Measurements from ENCODE around the gene PLPPR1.
A peak's percentile ranks its signal among the peaks of the same experiment; 100 is the strongest.
"Not testable (repeated sequence)": the region's sequence is repeated elsewhere in the genome, so short reads cannot be mapped to it uniquely, and the experiment has no call there.

The PLPPR1 gene

DNA sequence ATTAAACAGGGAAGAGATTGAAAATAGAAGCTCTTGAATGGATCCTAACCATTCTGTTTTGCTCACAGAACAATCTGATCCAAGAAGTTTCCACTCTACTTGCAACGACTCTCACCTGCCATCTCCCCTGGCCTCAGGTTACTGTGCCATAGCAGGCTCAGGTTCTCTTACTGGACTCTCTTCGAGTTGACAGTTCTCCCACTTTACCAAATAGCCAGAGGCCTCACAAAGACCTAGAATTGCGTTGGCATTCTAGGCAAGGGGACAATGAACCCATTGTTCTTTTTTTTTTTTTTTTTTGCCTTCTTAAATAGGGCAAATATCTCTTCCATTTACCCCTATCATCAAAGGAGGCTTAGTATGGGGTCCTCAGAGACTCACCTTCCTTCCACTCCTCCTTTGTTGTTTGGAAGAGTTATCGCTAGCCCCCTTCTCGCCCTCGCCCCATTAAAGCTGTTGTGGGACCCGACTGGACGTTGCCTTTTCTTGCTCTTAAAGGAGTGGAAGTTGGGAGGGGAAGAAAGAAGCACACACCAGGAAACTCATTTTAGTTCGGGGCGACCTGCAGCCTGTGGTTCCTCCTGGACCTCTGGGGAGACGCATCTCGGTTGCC, 688 bp upstream of the PLPPR1 start:
- Histone ChIP-seq H3K4me1 (ENCODE audit: insufficient read depth, low read length) (peaks cover 8% of the 10 kb centered on the region), H3K4me3 (ENCODE audit: low read length) (peak overlapping the region; percentile 51), H2AFZ (ENCODE audit: low read depth, low read length) (peak overlapping the region; percentile 60), H3K9me3 (ENCODE audit: low read length) (no peaks in the 10 kb centered on the region), H3K36me3 (ENCODE audit: insufficient read depth, low read length) (no peaks in the 10 kb centered on the region), H3K27me3 (ENCODE audit: insufficient read depth, low read length) (peaks cover 56% of the 10 kb centered on the region)

DNA sequence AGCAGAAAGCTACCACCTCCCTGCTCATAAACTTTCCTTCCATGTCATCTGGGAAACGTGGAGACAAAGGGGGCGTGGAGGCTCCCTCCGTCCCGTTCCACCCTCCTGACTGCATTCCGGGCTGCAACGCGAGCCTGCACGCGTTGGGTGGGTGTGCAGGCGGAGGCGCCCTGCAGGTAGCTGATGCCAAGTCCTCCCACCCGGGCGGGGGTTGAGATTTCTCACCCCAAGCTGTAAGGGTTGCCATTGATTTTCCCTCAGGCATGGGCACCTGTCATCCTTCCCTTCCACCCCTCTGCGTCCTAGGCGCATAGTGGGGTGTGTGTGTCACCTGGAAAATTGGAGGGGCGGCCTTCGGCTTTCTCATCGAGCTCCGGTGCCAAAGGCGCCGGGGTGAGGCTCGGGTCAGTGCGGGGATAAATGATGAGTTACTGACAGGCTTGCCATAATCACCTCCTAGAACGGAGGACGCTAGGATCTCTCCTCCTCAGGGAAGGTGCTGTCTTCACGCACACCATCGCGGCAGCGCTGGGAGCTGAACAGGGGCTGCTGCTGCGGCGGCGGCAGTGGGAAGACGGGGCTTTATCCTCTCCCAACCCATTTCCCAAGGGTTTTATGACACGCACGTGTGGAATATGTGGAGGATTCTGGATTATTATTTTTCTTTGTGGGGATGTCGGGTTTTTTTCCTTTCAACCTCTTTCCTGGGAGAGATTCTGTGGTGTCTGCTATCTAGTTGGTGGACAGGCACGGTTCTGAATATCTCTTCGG, 973 bp downstream of the PLPPR1 start:
- Histone ChIP-seq H3K27me3 (ENCODE audit: insufficient read depth, low read length) (peaks cover 66% of the 10 kb centered on the region), H3K9me3 (ENCODE audit: low read length) (no peaks in the 10 kb centered on the region), H3K4me3 (ENCODE audit: low read length) (peak overlapping the region; percentile 51), H3K4me1 (ENCODE audit: insufficient read depth, low read length) (peaks cover 8% of the 10 kb centered on the region), H3K36me3 (ENCODE audit: insufficient read depth, low read length) (no peaks in the 10 kb centered on the region), H2AFZ (ENCODE audit: low read depth, low read length) (peak overlapping the region; percentile 72)

DNA sequence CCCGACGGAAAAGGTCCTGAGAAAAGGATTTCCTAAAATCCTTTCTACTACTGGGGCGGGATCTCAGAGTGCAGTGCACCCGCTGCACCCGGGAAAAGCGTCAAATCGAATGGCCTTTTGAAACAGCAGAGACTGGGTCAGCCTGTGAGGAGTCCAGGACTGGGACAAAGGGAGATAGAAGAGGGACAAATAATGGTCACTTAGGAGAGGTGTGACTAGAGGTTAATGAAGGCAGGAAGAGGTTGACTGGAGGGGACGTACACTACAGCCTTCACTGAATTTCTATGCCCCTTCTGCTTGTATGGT, 1.5 kb downstream of the PLPPR1 start:
- H2AFZ ChIP-seq (ENCODE audit: low read depth, low read length) = no peak overlapping the region
- no peaks in the 10 kb centered on the region for H3K9me3 ChIP-seq (ENCODE audit: low read length)
- H3K27me3 ChIP-seq (ENCODE audit: insufficient read depth, low read length) = peaks cover 66% of the 10 kb centered on the region
- H3K36me3 ChIP-seq (ENCODE audit: insufficient read depth, low read length) = no peaks in the 10 kb centered on the region
- no peak overlapping the region for H3K4me3 ChIP-seq (ENCODE audit: low read length)
- H3K4me1 ChIP-seq (ENCODE audit: insufficient read depth, low read length) = peaks cover 8% of the 10 kb centered on the region

DNA sequence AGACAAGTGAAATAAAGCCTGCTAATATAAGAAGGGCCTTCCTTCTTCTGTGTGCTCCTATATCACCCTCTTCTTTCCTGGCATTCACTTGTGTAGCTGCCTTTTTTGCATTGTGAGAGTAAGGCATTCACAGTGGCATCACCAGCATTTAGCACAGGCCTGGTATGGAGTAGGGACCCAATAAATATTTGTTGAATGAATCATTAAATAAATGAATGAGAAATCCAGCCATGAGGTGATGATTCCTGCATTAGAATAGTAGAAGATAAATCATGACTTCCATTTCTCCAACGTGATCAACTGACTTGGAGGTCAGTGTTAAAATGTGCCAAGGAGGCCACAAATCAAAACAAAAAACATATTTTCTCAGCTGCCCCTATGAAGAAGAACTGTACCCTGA, 3.9 kb downstream of the PLPPR1 start:
- H2AFZ ChIP-seq (ENCODE audit: low read depth, low read length) = no peak overlapping the region
- no peaks in the 10 kb centered on the region for H3K9me3 ChIP-seq (ENCODE audit: low read length)
- peaks cover 54% of the 10 kb centered on the region for H3K27me3 ChIP-seq (ENCODE audit: insufficient read depth, low read length)
- no peak overlapping the region for H3K4me3 ChIP-seq (ENCODE audit: low read length)
- H3K36me3 ChIP-seq (ENCODE audit: insufficient read depth, low read length) = no peaks in the 10 kb centered on the region
- H3K4me1 ChIP-seq (ENCODE audit: insufficient read depth, low read length) = peaks cover 8% of the 10 kb centered on the region

DNA sequence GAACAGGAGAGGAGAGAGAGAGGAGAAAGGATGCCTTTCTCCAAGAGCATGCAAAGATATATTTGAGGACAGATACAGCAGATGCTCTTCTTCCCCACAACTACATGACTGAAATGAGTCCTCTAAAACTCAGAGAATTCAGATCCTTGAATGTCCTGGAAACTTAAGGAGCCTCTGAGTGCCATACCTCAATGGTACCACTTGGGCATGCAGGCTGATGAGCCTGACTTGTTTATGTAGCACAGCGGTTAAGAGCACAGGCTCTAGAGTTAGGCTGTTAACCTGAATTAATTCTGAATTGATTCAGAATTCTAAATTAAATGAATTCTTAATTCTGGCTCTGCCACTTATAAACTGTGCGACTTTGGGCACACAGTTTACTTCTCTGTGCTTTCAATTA, 5.7 kb downstream of the PLPPR1 start:
- H2AFZ ChIP-seq (ENCODE audit: low read depth, low read length) = no peak overlapping the region
- H3K27me3 ChIP-seq (ENCODE audit: insufficient read depth, low read length) = peaks cover 43% of the 10 kb centered on the region
- no peak overlapping the region for H3K4me3 ChIP-seq (ENCODE audit: low read length)
- no peaks in the 10 kb centered on the region for H3K36me3 ChIP-seq (ENCODE audit: insufficient read depth, low read length)
- H3K9me3 ChIP-seq (ENCODE audit: low read length) = no peaks in the 10 kb centered on the region
- no peaks in the 10 kb centered on the region for H3K4me1 ChIP-seq (ENCODE audit: insufficient read depth, low read length)

DNA sequence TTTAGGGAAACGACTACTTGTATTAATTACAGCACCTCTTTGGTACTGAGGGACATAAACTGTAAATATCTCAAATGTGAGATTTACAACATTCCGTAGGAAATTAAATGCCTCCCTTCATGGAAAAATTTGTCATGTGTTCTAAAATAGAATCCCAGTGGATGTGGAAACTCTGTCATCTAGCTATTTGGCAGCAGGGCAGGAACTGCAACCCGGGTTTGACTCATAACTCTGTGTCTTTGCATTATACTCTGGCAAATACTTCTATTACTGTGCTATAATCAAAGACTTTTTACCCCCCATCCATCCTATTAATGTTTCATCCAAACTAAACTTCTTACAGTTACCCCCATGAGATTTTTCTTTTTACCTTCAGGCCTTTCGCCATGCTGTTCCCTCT, 6.6 kb downstream of the PLPPR1 start:
- Histone ChIP-seq H3K36me3 (ENCODE audit: insufficient read depth, low read length) (no peaks in the 10 kb centered on the region), H3K4me1 (ENCODE audit: insufficient read depth, low read length) (no peaks in the 10 kb centered on the region), H2AFZ (ENCODE audit: low read depth, low read length) (no peak overlapping the region), H3K27me3 (ENCODE audit: insufficient read depth, low read length) (peaks cover 35% of the 10 kb centered on the region), H3K9me3 (ENCODE audit: low read length) (no peaks in the 10 kb centered on the region), H3K4me3 (ENCODE audit: low read length) (no peak overlapping the region)

DNA sequence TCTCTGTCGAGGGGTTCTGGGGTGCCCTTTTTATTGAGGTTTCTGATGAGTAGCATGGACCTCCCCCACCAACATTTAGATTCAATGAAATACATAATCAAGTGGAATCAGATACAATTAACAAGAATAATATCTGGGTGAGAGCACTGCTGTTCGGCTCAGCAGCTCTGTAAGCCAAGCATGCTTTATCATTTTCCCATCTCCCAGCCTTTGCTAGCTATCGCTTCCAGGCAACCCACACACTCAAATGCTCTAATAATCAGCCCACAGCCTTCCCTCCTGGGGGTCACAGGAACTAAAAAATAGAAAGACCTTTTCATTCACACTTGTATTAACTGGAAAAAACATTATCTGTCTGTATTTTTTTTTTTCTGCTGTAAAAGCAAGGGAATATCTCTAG, 8.9 kb downstream of the PLPPR1 start:
- H3K9me3 ChIP-seq (ENCODE audit: low read length) = no peaks in the 10 kb centered on the region
- H3K4me1 ChIP-seq (ENCODE audit: insufficient read depth, low read length) = no peaks in the 10 kb centered on the region
- no peaks in the 10 kb centered on the region for H3K36me3 ChIP-seq (ENCODE audit: insufficient read depth, low read length)
- peaks cover 13% of the 10 kb centered on the region for H3K27me3 ChIP-seq (ENCODE audit: insufficient read depth, low read length)
- H3K4me3 ChIP-seq (ENCODE audit: low read length) = no peak overlapping the region
- no peak overlapping the region for H2AFZ ChIP-seq (ENCODE audit: low read depth, low read length)

DNA sequence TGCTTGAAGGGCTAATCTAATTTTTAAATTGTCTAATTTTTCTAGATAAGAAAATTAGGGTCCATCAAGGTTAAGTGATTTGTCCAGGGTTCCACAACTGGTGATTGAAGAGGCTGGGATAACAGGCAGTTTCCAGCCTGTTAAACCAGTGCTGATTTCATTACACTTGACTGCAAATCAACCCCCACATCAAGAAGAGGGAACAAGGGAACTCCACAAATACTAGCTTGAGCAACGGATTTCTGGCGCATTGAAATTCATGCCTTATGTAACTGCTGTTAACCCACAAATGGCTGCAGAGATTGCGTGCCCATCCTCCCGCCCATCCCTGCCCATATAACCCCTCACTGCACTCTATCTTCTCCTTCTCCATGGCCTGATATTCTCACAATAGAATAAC, 10.0 kb downstream of the PLPPR1 start:
- Histone ChIP-seq H3K27me3 (ENCODE audit: insufficient read depth, low read length) (peaks cover 6% of the 10 kb centered on the region), H3K4me3 (ENCODE audit: low read length) (no peak overlapping the region), H3K9me3 (ENCODE audit: low read length) (no peaks in the 10 kb centered on the region), H2AFZ (ENCODE audit: low read depth, low read length) (no peak overlapping the region), H3K36me3 (ENCODE audit: insufficient read depth, low read length) (no peaks in the 10 kb centered on the region), H3K4me1 (ENCODE audit: insufficient read depth, low read length) (no peaks in the 10 kb centered on the region)

DNA sequence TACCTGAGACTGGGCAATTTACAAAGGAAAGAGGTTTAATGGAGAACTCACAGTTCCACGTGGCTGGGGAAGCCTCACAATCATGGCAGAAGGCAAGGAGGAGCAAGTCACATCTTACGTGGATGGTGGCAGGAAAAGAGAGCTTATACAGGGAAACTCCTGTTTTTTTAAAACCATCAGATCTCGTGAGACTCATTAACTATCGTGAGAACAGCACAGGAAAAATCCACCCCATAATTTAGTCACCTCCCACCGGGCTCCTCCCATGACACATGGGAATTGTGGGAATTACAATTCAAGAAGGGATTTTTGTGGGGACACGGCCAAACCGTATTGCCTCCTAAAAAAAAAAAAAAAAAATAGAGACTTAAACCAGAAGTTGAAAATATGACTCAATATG, 11.1 kb downstream of the PLPPR1 start:
- H3K27me3 ChIP-seq (ENCODE audit: insufficient read depth, low read length); H3K36me3 ChIP-seq (ENCODE audit: insufficient read depth, low read length); H3K4me3 ChIP-seq (ENCODE audit: low read length); H3K4me1 ChIP-seq (ENCODE audit: insufficient read depth, low read length); H2AFZ ChIP-seq (ENCODE audit: low read depth, low read length); H3K9me3 ChIP-seq (ENCODE audit: low read length): not testable (repeated sequence)

DNA sequence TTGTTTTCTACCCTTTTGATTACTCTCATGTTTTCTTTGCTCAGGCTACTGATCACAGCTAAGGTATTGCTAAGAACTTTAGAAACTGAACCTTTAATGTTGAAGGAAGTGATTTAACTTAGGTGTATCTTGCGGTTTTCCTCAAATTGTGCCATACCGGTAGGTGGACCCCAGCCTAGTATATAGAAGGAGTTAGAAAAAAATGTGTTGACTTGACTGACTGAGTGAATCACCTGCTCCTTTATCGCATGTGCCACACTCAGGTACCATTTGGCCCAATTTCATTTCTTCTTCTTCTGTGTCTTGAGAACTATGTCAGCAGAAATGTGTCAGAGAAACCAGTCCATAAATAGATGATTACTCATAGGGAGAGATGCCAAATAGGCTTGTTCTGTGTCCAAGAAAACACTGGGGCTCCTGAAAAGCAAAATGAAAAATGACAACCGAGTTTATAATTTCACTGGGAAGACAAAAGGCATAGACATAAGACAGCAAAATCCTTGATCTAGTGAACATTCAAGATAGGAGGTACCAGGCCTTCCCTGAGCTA, 19.4 kb downstream of the PLPPR1 start:
- Histone ChIP-seq H3K4me1 (ENCODE audit: insufficient read depth, low read length) (no peaks in the 10 kb centered on the region), H3K27me3 (ENCODE audit: insufficient read depth, low read length) (no peaks in the 10 kb centered on the region), H3K4me3 (ENCODE audit: low read length) (no peak overlapping the region), H2AFZ (ENCODE audit: low read depth, low read length) (no peak overlapping the region), H3K9me3 (ENCODE audit: low read length) (no peaks in the 10 kb centered on the region), H3K36me3 (ENCODE audit: insufficient read depth, low read length) (no peaks in the 10 kb centered on the region)

DNA sequence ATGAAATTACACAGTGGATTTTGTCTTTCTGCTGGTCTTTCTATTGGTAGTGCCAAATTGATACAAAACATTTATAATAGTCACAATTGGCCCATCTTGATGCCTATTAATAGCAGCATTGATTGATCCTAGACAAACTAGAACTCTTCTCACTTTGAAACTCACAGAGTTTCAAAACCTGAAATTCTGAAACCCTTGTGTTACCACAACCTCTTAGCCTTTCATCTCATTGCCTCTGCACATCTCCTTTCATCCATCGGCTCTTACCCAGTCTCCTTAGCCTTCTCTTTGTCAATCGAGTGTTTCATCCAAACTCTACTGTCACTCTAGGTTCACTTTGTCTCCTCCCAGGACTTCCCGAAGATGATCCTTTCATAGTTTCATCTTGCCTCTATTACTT, 22.1 kb downstream of the PLPPR1 start:
- H3K27me3 ChIP-seq (ENCODE audit: insufficient read depth, low read length) = peaks cover 6% of the 10 kb centered on the region
- no peak overlapping the region for H2AFZ ChIP-seq (ENCODE audit: low read depth, low read length)
- H3K36me3 ChIP-seq (ENCODE audit: insufficient read depth, low read length) = no peaks in the 10 kb centered on the region
- H3K4me3 ChIP-seq (ENCODE audit: low read length) = no peak overlapping the region
- no peaks in the 10 kb centered on the region for H3K4me1 ChIP-seq (ENCODE audit: insufficient read depth, low read length)
- no peaks in the 10 kb centered on the region for H3K9me3 ChIP-seq (ENCODE audit: low read length)

DNA sequence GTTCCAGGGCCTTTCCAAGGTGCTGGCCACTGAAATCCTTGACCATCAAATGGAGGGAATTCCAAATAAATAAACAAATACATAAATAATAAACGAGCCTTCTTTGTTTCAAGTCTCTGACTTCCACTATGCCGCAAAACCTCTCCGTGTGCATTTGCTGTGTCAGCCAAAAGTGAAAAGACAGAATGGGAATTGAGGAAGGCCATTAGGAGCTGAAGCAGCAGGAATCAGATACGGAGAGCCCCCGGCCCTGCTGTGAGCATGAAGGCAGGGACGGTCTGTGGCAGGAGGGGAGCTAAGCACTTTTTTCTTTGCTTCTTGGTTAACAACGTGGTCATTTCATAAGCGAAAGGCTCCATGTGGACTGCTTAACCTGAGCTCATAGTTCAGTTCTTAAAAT, 26.1 kb downstream of the PLPPR1 start:
- Histone ChIP-seq H3K9me3 (ENCODE audit: low read length) (no peaks in the 10 kb centered on the region), H2AFZ (ENCODE audit: low read depth, low read length) (no peak overlapping the region), H3K27me3 (ENCODE audit: insufficient read depth, low read length) (peaks cover 7% of the 10 kb centered on the region), H3K4me3 (ENCODE audit: low read length) (no peak overlapping the region), H3K36me3 (ENCODE audit: insufficient read depth, low read length) (no peaks in the 10 kb centered on the region), H3K4me1 (ENCODE audit: insufficient read depth, low read length) (no peaks in the 10 kb centered on the region)

DNA sequence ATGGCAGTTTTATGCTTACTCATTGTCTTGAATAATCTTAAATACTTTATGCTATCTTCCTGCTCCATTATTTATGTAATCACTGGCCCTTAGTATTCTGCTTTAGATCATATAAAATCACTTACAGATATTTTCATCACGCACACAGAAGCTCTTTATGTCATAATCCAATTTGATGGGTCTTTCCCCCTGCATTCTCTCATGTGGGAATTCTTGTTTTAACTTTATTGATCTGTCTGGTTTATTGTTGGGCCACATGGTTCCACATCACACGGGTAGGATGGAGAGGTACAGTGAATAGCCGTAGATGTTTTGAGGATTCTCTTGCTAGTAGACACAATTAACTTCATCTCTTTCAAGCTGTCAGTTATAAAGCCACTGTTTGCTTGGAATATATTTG, 27.0 kb downstream of the PLPPR1 start:
- Histone ChIP-seq H3K4me3 (ENCODE audit: low read length) (no peak overlapping the region), H2AFZ (ENCODE audit: low read depth, low read length) (no peak overlapping the region), H3K36me3 (ENCODE audit: insufficient read depth, low read length) (no peaks in the 10 kb centered on the region), H3K9me3 (ENCODE audit: low read length) (no peaks in the 10 kb centered on the region), H3K27me3 (ENCODE audit: insufficient read depth, low read length) (peaks cover 7% of the 10 kb centered on the region), H3K4me1 (ENCODE audit: insufficient read depth, low read length) (no peaks in the 10 kb centered on the region)

DNA sequence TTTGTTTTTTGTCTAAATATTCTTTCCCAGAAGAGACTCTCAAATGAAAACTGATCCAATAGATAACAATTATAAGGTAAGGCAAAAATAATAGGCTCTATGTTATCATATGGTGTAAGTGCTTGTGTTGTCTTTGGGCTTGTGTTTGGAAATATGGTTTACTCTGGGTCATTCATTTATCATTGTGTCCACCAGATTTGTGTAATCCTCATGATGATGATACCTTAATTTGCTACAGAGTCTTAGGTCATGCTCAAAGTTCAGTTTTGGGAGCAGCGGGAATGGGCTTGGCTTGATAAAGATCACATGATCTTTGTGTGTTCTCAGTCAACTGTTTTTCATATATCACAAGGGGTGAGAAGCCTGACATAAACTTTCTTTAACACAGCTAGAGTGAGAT, 34.2 kb downstream of the PLPPR1 start:
- Histone ChIP-seq H3K4me1 (ENCODE audit: insufficient read depth, low read length) (no peaks in the 10 kb centered on the region), H3K9me3 (ENCODE audit: low read length) (no peaks in the 10 kb centered on the region), H3K27me3 (ENCODE audit: insufficient read depth, low read length) (no peaks in the 10 kb centered on the region), H2AFZ (ENCODE audit: low read depth, low read length) (no peak overlapping the region), H3K4me3 (ENCODE audit: low read length) (no peak overlapping the region), H3K36me3 (ENCODE audit: insufficient read depth, low read length) (no peaks in the 10 kb centered on the region)
